GM03348 (cell line): ENCODE results near the gene PCNX1.
"Not testable (repeated sequence)": the region's sequence is repeated elsewhere in the genome, so short reads cannot be mapped to it uniquely, and the experiment has no call there.

Experiments
- DNase-seq: peaks from one replicate; pipeline ENCODE4 v3.0.0; 2012; ENCODE audit warnings: low spot score

PCNX1 gene

GRCh38 chr14:70907176-70907995 lies at the start of gene PCNX1:
Gene PCNX1 (plus strand): TSS chr14:70907459. CDS start chr14:70907851, 392 bp downstream.
- peak; percentile 95 for DNase-seq

GRCh38 chr14:70857496-70857890 lies 49.8 kb upstream of the PCNX1 start:
- no peak for DNase-seq

DNA sequence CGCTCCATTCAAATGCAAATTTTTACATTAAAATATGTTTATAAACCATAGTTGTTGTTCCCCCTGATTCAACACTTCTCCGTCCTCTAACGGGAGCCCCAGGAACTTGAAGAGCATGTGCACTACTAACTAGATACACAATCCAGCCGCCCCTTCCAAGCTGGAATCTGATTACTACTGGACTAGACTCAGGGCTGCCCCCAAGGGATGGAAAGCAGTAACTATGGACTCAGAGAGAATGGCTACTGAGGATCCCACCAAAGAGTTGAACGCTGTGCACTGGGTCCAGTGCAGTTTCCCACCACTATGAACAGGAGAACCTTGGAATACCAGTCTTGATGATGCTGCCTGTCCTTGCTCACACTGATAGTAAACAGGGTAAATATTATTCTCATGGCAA lies 48.6 kb upstream of the PCNX1 start:
- DNase-seq, result no peak

GRCh38 chr14:70866992-70867391 lies 40.3 kb upstream of the PCNX1 start:
- not testable (repeated sequence) for DNase-seq

DNA sequence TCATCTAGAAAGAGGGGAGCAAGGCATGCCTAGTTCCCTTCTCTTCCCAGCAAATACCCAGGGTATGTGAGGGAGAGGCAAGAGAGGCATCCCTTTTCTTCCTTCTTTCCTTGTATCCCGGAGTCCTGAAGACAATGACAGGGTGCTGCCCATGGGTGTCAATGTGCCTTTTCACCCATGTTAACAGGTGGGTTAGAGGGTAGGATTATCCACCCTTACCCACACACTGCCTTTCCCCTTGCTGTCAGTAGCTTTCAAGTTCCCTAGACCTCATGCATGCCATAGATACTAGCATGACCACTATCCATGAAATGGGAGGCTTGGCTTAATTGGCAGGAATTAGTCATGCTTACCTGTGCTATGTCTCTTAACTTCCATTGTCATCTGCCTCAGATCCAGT lies 36.3 kb upstream of the PCNX1 start:
- DNase-seq, result no peak

GRCh38 chr14:70871863-70872677 lies 35.2 kb upstream of the PCNX1 start:
- DNase-seq, result no peak

DNA sequence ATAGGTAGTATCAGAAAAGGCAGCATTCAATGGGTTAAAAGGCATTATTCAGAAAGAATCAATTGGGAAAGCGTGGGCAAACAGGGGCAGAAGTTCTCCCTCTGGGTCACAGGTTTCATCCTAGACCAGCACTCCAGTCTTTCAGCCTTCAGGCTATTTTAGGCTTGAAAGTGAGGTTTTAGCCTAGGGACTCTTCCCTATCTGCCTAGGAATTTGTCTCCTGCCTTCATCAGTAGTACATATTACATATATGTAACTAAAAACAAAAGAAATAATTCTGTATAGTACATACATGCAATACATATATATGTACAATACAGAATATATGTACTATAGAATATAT lies 34.6 kb upstream of the PCNX1 start:
- no peak for DNase-seq

- DNase-seq, result no peak
Observed at GRCh38 chr14:70873627-70874026, 33.6 kb upstream of the PCNX1 start.

- DNase-seq, result not testable (repeated sequence)
Observed at GRCh38 chr14:70875811-70876460, 31.3 kb upstream of the PCNX1 start.

DNA sequence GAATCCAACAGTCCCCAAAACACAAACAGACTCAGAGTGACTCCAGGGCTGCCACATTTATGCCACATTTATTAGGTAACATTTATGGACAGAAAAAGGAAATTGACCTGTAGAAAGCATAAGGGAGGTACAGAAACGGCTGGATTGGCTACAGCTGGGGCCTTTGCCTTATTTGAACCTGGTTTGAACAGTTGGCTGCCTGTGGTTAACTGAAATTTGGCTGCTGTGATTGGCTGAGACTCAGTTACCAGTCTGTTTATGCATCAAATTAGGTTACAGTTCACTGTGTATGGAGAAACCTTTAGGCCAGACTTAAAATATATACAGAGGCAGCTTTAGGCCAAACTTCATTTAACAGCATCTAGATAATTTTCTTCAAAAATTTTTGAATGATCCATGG lies 27.8 kb upstream of the PCNX1 start:
- no peak for DNase-seq

- not testable (repeated sequence) for DNase-seq
Observed at GRCh38 chr14:70880888-70881287, 26.4 kb upstream of the PCNX1 start.

GRCh38 chr14:70881549-70882177 lies 25.6 kb upstream of the PCNX1 start:
- DNase-seq, result no peak

DNA sequence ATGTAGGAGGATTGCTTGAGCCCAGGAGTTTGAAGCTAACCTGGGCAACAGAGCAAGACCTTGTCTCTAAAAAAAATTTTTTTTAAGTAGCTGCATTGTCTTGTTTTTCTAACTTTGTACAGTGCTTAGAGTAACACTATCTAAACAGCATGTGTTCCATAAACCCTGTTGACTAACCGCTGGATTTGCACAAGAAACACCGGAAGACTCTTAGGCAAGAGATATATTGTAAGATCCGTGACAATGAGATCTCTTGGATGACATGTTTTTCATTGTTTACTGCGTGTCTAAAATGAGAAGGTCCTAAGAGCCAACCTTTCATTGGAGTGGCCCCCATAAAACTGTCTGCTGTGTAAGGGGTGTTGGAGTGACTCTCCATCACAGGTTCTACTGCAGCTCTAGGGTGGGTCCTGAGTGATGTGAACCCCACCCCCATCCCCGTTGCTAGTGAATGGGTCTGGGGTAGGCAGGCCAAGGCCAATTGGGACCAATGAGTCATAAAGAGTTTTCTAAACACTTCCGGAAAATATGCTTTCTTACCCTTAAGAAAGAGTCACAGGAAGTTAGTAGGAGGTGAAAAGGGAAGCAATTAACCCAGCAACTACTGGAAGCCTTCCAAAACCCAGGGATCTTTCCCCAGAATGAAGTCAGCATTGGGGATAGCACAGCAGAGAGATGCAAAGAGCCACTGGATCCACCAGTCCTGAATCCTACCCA lies 24.3 kb upstream of the PCNX1 start:
- DNase-seq, result peak; percentile 63

GRCh38 chr14:70884595-70885342 lies 22.5 kb upstream of the PCNX1 start:
- no peak for DNase-seq

DNA sequence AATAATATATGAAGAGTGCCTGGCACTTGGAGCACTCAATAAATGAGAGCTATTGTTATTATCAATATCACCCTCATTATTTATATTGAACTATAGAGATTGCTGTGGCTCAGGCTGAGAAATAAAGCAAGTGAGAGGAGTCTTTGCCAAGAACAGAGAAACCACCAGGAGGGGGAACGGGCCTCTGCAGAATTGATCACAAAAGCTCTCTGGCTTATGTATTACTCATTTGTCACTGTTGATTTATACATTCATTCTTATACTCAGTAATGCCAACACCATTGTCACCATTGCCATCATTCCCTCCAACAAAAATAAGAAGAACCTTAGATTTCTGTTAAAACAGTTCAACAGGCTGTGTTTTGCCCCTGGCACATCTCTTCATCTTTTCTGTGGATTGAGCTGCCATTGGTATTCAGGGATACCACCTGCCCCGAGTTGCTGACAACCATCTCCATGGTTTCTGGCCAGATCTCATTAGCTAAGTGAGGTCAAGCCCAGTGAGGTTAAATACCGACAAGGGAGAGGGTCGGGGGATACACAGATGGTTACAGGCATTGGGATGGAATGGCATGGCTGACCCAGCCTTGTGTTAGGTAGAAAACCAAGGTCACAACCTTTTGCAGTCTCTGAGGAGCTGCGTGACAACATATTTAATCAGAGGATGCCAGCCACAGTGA lies 21.8 kb upstream of the PCNX1 start:
- no peak for DNase-seq

DNA sequence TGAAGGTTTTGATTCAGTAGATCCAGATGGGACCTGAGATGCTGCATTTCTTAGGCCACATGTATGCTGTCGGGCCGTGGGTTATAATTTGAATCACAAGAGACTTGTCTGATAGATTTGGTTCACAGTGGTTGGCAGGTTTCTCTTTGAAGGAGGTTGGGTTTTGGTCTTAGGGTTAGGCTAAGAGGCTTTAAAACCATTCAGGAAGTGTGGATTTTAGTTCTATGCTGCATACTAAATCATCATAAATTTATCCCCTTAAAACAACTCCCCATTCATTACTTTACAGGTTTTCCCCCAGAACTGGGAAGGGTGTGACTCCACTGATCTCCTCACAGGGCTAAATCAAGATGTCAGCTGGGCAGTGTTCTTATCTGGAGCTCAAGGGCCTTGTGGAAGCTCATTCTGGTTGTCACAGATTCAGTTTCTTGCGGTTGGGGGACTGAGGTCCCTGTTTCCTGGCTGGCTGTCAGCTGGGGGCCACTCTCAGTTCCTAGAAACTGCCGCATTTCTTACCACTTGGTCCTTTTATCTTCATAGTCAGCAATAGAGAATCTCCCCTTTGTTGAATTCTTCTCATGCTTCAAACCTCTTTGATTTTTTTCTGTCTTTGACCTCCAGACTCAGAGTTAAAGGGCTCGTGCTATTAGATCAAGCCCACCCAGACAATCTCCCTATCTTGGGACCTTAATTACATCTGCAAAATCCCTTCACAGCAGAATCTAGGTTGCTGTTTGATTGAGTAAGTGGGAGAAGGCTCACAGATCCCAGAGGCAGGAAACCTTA lies 20.6 kb upstream of the PCNX1 start:
- DNase-seq, result no peak

DNA sequence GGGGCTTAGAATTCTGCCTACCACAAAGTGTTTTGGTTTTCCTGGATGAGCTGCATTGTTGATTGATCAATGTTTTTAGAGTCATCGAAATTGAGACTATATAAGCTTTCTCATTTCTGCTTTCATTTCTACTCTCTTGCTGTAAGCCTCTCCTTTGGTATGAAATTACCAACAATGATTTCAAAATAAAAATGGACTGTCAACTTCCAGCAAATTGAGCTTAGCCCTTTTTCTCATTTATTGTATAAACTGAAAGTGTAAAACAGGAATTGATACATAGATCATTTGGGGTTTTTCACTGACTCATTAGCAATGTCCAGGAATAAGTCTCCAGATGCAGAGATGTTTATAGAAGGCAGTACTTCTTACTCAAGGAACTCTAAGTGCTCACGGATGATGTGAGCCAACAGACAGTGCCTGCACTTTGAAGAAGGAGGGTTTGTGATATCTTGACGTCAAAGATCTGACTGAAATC lies 20.0 kb upstream of the PCNX1 start:
- DNase-seq, result peak; percentile 39

- DNase-seq, result no peak
Observed at GRCh38 chr14:70887737-70888499, 19.3 kb upstream of the PCNX1 start.
